GM12872 (cell line): Measurements from ENCODE around the gene DGKH.

ENCODE experiments used
- TF ChIP-seq, protein P1 (sequence below): IDR thresholded peaks from 3 replicates; pipeline ENCODE4 v1.5.1; 2011; ENCODE audit warnings: low read depth, mild to moderate bottlenecking, low read length, moderate library complexity; ENCODE audit not compliant: insufficient read depth

DGKH gene

DNA sequence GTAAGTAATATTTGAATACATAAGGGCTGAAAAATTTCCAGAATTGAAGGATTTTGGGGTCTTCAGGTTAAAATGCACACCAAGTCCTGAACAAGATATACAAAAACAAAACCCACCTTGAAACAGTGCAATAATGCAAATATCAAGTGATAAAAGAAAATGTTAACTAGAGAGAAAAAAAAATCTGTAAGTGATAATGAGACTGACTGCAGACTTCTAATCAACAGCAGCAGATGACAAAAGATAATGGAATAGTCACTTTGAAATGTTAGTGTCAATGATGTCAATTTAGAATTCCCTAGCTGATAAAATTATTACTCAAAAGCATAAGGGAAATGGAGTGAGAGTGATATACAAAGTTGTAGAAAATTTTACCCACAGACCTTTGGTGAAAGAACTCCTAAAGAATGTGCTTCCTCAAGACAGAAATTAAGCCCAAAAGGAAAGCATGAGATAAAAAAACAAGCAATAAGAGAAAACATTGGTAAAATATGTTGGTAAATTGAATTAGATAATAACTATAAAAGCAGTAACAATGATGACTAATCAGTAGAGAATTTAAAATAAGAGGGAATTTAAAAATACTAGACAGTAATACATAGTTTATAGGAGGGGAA lies 12.4 kb upstream of the DGKH start:
- TF ChIP-seq, protein P1, sequence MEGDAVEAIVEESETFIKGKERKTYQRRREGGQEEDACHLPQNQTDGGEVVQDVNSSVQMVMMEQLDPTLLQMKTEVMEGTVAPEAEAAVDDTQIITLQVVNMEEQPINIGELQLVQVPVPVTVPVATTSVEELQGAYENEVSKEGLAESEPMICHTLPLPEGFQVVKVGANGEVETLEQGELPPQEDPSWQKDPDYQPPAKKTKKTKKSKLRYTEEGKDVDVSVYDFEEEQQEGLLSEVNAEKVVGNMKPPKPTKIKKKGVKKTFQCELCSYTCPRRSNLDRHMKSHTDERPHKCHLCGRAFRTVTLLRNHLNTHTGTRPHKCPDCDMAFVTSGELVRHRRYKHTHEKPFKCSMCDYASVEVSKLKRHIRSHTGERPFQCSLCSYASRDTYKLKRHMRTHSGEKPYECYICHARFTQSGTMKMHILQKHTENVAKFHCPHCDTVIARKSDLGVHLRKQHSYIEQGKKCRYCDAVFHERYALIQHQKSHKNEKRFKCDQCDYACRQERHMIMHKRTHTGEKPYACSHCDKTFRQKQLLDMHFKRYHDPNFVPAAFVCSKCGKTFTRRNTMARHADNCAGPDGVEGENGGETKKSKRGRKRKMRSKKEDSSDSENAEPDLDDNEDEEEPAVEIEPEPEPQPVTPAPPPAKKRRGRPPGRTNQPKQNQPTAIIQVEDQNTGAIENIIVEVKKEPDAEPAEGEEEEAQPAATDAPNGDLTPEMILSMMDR: no peak

DNA sequence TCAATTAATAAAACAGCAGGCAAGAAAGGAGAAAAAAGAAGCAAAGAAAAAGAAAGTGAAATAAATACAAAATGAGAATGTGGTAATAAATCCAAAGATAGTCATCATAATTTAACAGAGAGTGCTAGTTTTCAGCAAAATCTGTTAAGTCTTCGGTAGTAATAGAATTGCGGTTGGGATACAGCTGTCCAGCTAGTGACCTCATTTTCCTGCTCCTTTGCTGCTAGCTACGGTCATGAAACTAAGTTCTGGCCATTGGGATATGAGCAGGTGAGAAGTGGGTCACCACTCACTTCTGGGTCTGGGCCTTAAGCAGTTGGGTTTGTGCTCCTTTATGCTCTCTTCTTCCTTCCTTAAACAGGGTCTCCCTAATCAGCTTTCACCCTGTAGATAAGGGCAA lies 11.7 kb upstream of the DGKH start:
- TF ChIP-seq, protein P1: no peak

DNA sequence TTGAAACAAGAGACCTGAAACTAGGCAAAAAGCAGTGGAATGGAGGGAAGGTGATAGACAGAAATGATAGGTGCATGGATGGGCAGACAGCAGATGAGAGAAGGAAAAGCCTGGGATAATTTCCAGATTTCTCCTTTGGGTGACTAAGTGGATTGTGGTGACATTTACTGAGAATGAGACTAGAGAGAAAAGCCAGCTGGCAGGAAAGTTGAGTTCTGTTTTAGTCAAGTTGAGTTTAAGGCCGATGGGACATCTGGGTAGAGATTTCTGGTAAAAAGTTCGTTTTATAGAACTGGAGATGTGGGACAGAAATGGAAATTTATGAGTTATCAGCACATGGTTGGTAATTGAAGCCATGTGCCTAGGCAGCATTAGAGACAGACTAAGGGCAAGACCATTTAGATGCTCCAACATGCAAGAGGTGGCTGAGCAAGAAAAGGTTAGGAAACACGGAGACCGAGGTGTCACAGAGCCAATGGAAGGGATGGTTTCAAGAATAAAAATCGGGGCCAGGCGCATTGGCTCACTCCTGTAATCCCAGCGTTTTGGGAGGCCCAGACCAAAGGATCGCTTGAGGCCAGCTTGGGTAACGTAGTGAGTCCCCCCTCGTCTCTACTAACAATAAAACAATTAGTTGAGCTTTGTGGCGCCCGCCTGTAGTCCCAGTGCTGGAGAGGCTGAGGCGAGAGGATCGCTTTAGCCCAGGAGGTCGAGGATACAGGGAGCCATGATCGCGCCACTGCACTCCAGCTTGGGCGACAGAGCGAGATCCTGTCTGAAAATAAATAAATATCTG lies 9.6 kb upstream of the DGKH start:
- TF ChIP-seq, protein P1: no peak

DNA sequence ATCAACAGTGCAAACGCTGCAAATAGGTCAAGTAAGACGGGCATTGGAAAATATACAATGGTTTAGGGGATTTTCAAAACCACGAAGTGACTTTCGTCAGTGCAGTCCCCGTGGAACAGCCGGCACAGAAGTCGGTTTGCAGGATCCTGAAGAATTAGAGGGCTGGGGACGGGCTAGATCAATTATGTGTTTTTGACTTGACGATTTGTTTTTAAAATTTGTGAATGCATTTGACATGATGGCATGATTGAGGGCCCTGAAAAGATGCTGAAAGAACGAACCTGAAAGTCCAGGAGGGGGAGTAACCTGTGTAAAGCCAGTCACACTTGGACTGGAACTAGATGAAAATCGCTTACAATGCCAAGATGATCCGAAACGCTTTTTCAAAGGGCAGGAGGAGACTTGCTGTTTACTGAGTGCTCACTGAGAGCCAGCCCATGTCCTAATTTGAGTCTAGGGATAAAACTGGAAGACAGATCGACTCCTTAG lies 8.9 kb upstream of the DGKH start:
- TF ChIP-seq, protein P1: no peak

DNA sequence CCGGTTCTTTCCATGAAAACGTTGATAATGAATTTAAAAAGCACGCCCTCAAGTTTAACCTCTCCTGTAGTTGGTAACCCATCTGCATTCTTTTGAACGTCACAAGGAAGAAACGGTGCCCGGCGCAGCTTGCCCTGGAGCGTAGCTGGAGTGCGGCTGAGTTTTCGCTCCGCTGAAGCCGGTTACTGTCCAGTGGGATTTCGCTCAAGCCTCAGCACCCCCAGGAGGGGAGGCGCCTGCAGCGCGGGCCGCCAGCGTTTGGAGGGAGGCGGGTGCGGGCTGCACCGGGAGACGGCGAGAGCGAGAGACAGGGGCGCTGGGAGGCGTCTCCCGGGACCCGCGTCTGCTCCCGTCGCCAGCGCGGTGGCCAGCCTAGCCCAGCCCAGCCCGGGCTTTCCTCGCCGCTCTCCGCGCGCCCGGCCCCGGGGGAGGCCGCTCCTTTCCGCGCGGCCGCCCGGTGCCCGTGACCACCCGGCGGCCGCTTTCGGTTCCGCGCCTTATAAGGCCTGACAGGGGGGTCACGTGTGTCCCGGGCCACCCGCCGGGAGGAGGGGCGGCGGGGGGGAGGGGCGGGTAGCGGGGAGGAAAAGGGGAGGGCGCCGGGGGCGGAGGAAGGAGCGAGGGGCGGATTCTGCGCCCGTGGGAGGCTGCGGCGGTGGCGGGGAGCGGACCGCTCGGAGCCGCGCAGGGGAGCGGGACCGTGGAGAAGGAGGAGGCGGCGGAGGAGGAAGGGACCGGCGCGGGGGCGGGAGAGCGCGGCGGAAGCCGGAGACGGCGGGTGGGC lies 8.3 kb upstream of the DGKH start:
- TF ChIP-seq, protein P1: no peak

DNA sequence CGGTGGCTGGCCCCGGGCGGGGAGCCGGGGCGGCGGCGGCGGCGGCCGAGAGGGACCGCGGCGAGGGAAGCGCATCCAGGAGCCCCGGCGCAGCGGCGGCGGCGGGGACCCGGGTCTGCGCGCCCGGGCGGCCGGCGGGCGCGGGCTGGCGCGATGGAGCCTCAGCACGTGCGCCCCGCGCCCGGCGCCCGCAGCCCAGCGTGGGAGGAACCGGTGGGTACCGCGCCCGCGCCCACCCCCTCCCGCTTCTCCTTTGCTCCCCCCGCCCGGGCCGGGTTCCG lies 7.8 kb upstream of the DGKH start:
- TF ChIP-seq, protein P1: no peak

DNA sequence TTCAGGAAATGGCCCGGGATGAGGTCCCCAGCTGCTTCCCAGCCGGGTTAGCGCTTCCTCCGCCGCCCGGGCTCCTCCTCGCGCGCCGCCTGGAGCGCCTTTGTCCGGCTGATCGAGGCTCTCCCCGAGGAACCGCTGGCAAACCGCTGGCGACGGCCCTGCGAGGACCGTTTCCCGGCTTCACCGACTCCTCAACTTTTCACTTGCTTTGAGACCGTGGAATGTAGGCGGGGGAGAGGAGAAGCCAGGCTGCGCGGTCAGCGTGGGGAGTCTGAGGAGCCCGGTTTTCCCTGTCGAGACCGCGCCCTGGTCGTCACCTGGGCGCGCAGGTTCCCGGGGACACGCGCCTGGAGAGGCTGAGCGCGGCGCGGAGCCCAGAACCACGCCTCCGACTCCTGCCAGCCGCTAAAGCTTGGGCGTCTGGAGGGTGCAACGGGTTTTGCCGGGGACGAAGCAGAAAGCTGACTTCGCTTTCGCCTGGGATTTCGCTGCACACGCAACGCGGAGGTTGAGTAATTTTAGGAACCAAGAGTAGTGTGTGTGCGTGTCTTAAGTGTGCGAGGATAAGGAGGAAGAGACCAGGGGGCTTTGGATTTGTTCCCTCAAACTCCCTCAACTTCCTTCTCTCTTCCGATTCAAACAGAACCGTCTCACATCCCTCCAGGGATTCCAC lies 7.3 kb upstream of the DGKH start:
- TF ChIP-seq, protein P1: no peak
